ENCODE measurements around the gene ADRA2B. TPM values are rescaled to one million over a fixed set of nuclear protein-coding genes. Genes with fewer than 3 reads are reported as not detected.

ADRA2B gene
- total RNA-seq, 2 donors from 2014 or later = 3.5 to 4.5 TPM

DNA sequence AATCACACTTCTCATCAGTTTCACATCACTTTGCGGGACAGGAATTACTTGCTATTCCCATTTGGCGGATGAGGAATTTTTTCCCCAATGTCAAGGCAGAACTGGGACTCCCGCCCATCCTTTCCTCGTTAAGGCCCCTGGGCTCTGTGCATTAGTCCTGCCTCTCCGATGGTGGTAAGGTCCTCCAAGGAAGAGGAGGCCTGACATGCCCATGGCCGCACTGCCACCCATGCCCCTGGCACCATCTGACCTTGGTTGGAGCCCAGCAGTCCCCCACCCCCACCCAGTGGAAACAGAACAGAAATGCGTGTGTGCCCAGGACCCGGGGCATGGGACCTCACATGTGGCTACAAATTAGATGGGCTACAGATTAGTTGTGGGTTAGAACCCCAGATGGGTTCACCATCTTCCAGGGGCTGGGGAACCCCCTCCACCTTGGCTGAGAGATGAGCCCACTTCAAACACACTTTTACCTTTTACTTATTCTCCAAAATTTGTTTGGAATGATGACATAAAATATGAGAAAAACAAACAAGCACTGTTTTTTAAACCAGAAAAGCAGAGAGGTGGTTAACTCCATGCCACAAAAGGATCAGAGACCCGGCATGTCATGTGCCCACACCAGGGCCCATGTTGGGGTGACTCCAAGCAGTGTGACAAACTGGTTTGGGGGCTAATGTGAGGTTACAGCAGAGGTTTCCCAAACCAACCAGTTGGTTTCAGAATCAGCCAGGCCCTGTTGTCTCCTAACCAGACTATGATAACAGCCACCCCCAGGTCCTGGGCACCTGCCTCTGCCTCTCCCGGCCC lies 39.8 kb upstream of the ADRA2B start:
- no peak overlapping the region for H3K4me3 ChIP-seq
- ATAC-seq (ENCODE audit: insufficient number of reproducible peaks, low FRiP score, low read depth) (no peak), DNase-seq (ENCODE audit: low spot score) (no peak)

DNA sequence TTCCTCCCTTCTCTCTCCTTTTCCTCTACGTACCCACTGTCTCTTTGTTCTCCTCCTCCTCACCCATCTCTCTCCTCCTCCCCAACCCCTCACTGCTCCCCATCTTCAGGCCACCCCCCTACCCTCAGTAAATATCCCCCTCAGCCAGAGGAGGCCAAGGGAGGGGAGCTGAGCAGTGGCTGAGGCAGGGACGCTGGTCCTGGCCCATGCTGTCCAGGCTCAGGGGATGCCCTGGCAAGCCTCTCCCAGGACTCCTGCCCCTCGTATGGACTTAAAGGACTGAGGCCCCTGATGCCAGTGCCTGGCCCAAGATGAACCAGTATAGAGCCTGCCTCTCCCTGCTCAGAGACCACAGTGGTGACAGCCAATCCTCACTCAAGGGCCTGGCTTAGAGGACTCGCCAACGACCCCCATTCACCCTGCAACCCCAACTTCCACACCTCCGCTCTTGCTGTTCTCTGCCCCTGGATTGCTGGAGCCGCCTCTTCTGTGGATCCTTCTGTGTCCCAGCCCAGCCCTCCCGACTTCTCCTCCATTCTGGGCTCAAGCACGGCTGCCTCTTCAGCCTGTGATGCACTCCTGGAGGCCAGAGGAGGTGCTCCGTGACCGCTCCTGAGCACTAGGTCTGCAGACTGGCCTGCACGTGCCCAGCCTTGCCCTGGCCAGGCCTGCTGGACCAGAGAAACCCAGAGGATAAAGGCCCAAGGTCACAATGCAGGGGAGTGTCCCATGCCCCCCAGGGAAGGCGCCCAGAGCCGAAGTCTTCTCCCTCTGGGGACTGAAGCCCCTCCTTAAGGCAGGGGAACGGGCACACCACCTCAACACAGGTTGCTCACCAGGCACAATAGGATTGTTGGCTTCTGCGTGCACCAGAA lies 38.4 kb upstream of the ADRA2B start:
- no peak for ATAC-seq (ENCODE audit: insufficient number of reproducible peaks, low FRiP score, low read depth)
- H3K4me1 ChIP-seq (ENCODE audit: control insufficient read depth in 1 of 2, low read depth in 2 of 2) = no peaks in the 10 kb centered on the region

More for the DNA sequence above, 39.8 kb upstream of the ADRA2B start:
- Histone ChIP-seq H3K27me3 (replicated peaks; ENCODE audit: insufficient read depth) (no peaks in the 10 kb centered on the region), H3K27ac (no peak overlapping the region), H3K4me1 (ENCODE audit: control insufficient read depth in 1 of 2, low read depth in 2 of 2) (no peaks in the 10 kb centered on the region), H3K9me3 (no peaks in the 10 kb centered on the region), H3K36me3 (no peaks in the 10 kb centered on the region)
- TF ChIP-seq, protein P1, sequence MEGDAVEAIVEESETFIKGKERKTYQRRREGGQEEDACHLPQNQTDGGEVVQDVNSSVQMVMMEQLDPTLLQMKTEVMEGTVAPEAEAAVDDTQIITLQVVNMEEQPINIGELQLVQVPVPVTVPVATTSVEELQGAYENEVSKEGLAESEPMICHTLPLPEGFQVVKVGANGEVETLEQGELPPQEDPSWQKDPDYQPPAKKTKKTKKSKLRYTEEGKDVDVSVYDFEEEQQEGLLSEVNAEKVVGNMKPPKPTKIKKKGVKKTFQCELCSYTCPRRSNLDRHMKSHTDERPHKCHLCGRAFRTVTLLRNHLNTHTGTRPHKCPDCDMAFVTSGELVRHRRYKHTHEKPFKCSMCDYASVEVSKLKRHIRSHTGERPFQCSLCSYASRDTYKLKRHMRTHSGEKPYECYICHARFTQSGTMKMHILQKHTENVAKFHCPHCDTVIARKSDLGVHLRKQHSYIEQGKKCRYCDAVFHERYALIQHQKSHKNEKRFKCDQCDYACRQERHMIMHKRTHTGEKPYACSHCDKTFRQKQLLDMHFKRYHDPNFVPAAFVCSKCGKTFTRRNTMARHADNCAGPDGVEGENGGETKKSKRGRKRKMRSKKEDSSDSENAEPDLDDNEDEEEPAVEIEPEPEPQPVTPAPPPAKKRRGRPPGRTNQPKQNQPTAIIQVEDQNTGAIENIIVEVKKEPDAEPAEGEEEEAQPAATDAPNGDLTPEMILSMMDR (IDR thresholded peaks at IDR 0.05) = no peak

DNA sequence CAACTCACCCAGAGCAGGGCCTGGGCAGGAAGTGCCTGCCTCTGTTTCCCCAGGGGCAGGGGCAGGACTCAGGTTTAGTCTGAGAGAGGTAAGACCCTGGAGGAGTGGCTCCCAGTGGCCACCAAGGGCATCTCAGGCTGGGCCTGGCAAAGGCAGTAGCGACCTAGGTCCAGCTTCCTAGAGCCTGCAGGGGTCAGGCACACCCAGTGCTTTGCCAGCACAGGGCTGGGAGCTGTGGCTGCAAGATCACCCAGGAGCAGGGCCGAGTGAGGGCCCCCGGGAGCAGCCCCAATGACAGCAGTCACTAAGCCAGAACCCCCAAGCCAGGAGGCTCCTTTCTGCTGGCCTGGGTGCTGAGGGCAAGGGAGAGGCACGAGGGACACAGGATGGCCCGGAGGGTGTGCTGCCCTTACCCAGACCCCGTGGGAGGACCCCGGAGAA lies 37.6 kb upstream of the ADRA2B start:
- no peak overlapping the region for H3K27ac ChIP-seq
- ATAC-seq (ENCODE audit: insufficient number of reproducible peaks, low FRiP score, low read depth) = no peak
- TF ChIP-seq, protein P1 (IDR thresholded peaks at IDR 0.05) = no peak
- H3K9me3 ChIP-seq = no peaks in the 10 kb centered on the region
- no peaks in the 10 kb centered on the region for H3K36me3 ChIP-seq
- H3K4me3 ChIP-seq = no peak overlapping the region
- H3K4me1 ChIP-seq (ENCODE audit: control insufficient read depth in 1 of 2, low read depth in 2 of 2) = peaks cover 0 to 2% of the 10 kb centered on the region in 2 donors
- DNase-seq (ENCODE audit: low spot score) = peak; percentile 0
- no peaks in the 10 kb centered on the region for H3K27me3 ChIP-seq (replicated peaks; ENCODE audit: insufficient read depth)

More for the DNA sequence above, 38.4 kb upstream of the ADRA2B start:
- DNase-seq (ENCODE audit: low spot score) = no peak
- H3K27me3 ChIP-seq (replicated peaks; ENCODE audit: insufficient read depth) = no peaks in the 10 kb centered on the region
- no peaks in the 10 kb centered on the region for H3K9me3 ChIP-seq
- no peak overlapping the region for H3K4me3 ChIP-seq
- TF ChIP-seq, protein P1 (IDR thresholded peaks at IDR 0.05) = no peak
- H3K36me3 ChIP-seq = no peaks in the 10 kb centered on the region
- H3K27ac ChIP-seq = no peak overlapping the region

DNA sequence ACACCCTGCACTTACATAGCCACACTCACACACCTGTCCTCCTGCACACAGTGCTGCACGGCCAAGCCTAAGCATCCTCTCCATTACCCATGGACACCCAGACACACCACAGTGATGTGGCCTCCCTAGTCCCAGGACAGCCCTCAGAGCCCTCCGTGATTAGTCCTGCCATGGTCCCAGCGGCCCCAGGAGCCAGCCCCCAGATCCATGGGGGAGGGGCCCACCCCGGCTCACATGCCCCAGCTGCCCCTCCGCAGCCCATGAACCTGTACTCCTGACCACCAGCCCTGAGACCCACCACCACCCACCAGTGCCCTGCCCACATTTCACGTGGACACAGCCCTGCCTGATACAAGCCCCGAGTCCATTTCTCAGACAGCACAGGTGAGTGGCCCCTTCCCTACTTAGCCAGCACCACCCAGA lies 36.9 kb upstream of the ADRA2B start:
- Histone ChIP-seq H3K4me1 (ENCODE audit: control insufficient read depth in 1 of 2, low read depth in 2 of 2) (peaks cover 0 to 9% of the 10 kb centered on the region in 2 donors), H3K9me3 (no peaks in the 10 kb centered on the region), H3K36me3 (no peaks in the 10 kb centered on the region), H3K27me3 (replicated peaks; ENCODE audit: insufficient read depth) (no peaks in the 10 kb centered on the region), H3K4me3 (no peak overlapping the region), H3K27ac (no peak overlapping the region)
- no peak for ATAC-seq (ENCODE audit: insufficient number of reproducible peaks, low FRiP score, low read depth)
- TF ChIP-seq, protein P1 (IDR thresholded peaks at IDR 0.05) = no peak
- peak; percentile 1 for DNase-seq (ENCODE audit: low spot score)

Data from thoracic aorta (tissue), 2 donors.